Measurements from ENCODE around the gene EIF2D.

DNA sequence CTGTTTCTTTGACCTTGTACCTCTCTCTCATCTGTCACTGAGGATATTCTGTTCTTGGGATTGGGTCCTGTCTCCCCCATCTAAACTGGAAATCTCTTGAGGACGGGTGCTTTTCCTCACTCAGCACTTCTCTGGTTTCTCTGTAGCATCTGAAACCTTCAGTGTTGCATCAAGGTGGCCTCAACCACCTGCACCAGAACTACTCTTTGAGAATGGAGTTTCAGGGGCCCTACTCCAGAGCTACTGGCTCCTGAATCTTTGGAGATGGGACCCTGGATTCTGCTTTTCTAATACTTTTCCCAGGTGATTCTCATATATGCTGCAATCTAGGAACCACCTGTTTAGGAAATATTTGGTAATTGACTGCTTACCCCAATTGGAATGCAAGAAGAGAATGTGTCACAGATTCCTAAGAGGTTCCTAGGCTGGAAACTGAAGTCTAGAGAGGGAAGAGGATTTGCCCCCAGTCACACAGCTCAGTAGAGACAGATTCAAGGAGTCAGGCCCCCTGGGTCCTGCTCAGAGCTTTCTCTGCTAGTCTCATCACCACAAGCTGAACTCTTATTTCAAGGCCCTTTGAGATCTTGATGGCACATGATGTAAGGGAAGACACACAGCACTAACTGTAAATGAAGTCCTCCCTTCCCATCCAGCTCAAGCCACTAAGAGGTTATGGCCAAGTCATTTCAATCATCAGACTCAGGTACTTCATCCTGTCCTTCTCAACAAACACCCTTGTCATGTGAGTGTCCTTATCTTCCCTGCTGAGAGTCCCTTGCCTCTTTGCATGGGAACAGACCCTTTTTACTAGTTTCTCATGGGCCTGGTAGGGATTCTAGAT, 48.7 kb downstream of the EIF2D start:
- TF ChIP-seq EZH2 (IDR thresholded peaks at IDR 0.05; ENCODE audit: insufficient read depth, poor library complexity, severe bottlenecking) (no peak), EZH2phosphoT487 (IDR thresholded peaks at IDR 0.05; ENCODE audit: insufficient read depth, low read depth) (no peak)

All from GM23248 (cell line).